ENCODE results near the gene VRK3.
"Not testable (repeated sequence)": the region's sequence is repeated elsewhere in the genome, so short reads cannot be mapped to it uniquely, and the experiment has no call there.

Gene VRK3

GRCh38 chr19:49975051-49975450, 50.1 kb downstream of the VRK3 start:
- DNase-seq (ENCODE audit: low read depth): no peak
- TF ChIP-seq CTCF (IDR thresholded peaks at IDR 0.05; ENCODE audit: insufficient read depth, low read depth, low read length, missing control alignments): no peak

GRCh38 chr19:49973987-49974386, 51.2 kb downstream of the VRK3 start:
- no peak for DNase-seq (ENCODE audit: low read depth)
- H3K4me3 ChIP-seq (ENCODE audit: low read depth, low read length): no peak overlapping the region
- TF ChIP-seq CTCF (IDR thresholded peaks at IDR 0.05; ENCODE audit: insufficient read depth, low read depth, low read length, missing control alignments): no peak

More at GRCh38 chr19:49975051-49975450, 50.1 kb downstream of the VRK3 start:
- H3K4me3 ChIP-seq (ENCODE audit: low read depth, low read length): no peak overlapping the region

- H3K4me3 ChIP-seq (ENCODE audit: low read depth, low read length): no peak overlapping the region
- TF ChIP-seq CTCF (IDR thresholded peaks at IDR 0.05; ENCODE audit: insufficient read depth, low read depth, low read length, missing control alignments): no peak
Observed at GRCh38 chr19:49972841-49973240, 52.3 kb downstream of the VRK3 start.

GRCh38 chr19:49971991-49972411, 53.2 kb downstream of the VRK3 start:
- DNase-seq (ENCODE audit: low read depth): no peak
- no peak for TF ChIP-seq CTCF (IDR thresholded peaks at IDR 0.05; ENCODE audit: insufficient read depth, low read depth, low read length, missing control alignments)
- no peak overlapping the region for H3K4me3 ChIP-seq (ENCODE audit: low read depth, low read length)

More at GRCh38 chr19:49972841-49973240, 52.3 kb downstream of the VRK3 start:
- DNase-seq (ENCODE audit: low read depth): no peak

GRCh38 chr19:49969355-49969754, 55.8 kb downstream of the VRK3 start:
- not testable (repeated sequence) for DNase-seq (ENCODE audit: low read depth); H3K4me3 ChIP-seq (ENCODE audit: low read depth, low read length)

- H3K4me3 ChIP-seq (ENCODE audit: low read depth, low read length): no peak overlapping the region
- no peak for TF ChIP-seq CTCF (IDR thresholded peaks at IDR 0.05; ENCODE audit: insufficient read depth, low read depth, low read length, missing control alignments)
- DNase-seq (ENCODE audit: low read depth): no peak
Observed at GRCh38 chr19:49968279-49968922, 56.8 kb downstream of the VRK3 start.

- DNase-seq (ENCODE audit: low read depth); H3K4me3 ChIP-seq (ENCODE audit: low read depth, low read length): not testable (repeated sequence)
Observed at GRCh38 chr19:49960980-49961379, 64.2 kb downstream of the VRK3 start, which contains the start of gene SIGLEC11. Gene SIGLEC11 (minus strand): TSS chr19:49961172. CDS start chr19:49961081, 91 bp downstream.

GRCh38 chr19:49959892-49960291, 65.3 kb downstream of the VRK3 start:
- not testable (repeated sequence) for H3K4me3 ChIP-seq (ENCODE audit: low read depth, low read length); DNase-seq (ENCODE audit: low read depth)

GRCh38 chr19:49958596-49958995, 66.6 kb downstream of the VRK3 start:
- H3K4me3 ChIP-seq (ENCODE audit: low read depth, low read length); DNase-seq (ENCODE audit: low read depth): not testable (repeated sequence)

GRCh38 chr19:49958144-49958543, 67.0 kb downstream of the VRK3 start:
- not testable (repeated sequence) for DNase-seq (ENCODE audit: low read depth); H3K4me3 ChIP-seq (ENCODE audit: low read depth, low read length)
